Kidney epithelial cell (primary cell): ENCODE results near the gene CPNE4. TPM values are rescaled to one million over a fixed set of nuclear protein-coding genes. Genes with fewer than 3 reads are reported as not detected.

Experiments
- DNase-seq: peaks from one replicate; pipeline ENCODE4 v3.0.0-alpha.2; 2010; ENCODE audit warnings: low read depth
- H3K27me3 ChIP-seq: 2 replicates; pipeline ENCODE4 v1.6.0; 2011; ENCODE audit warnings: low read length; ENCODE audit not compliant: control insufficient read depth, insufficient read depth
- H3K36me3 ChIP-seq: 2 replicates; pipeline ENCODE4 v1.5.1; 2011; ENCODE audit warnings: low read length; ENCODE audit not compliant: control insufficient read depth, insufficient read depth
- H3K4me3 ChIP-seq: 2 replicates; pipeline ENCODE4 v1.5.1; 2011; ENCODE audit warnings: low read depth, mild to moderate bottlenecking, control low read depth, low read length
- CTCF ChIP-seq: IDR thresholded peaks from 2 replicates; pipeline ENCODE4 v1.5.1; 2011; ENCODE audit warnings: mild to moderate bottlenecking, moderate library complexity, low read length, control low read depth, inconsistent platforms; ENCODE audit not compliant: insufficient read depth, poor library complexity, severe bottlenecking
- total RNA-seq: library from RNA; depleted of rRNA; stranded (reverse); fragments of >200 nt; gene quantifications from 2 replicates; pipeline ENCODE4 v1.2.3, GENCODE V29; 2015

CPNE4 gene
- total RNA-seq, 1 donor from 2014 or later, result 3.7 TPM

- no peak for DNase-seq
- no peaks in the 10 kb centered on the region for H3K36me3 ChIP-seq
- TF ChIP-seq CTCF, result no peak
- H3K27me3 ChIP-seq, result no peaks in the 10 kb centered on the region
- H3K4me3 ChIP-seq, result no peak overlapping the region
Observed at GRCh38 chr3:131806736-131807135, 228.1 kb downstream of the CPNE4 start.

- H3K36me3 ChIP-seq, result no peaks in the 10 kb centered on the region
- no peak for TF ChIP-seq CTCF
- no peak overlapping the region for H3K4me3 ChIP-seq
- H3K27me3 ChIP-seq, result no peaks in the 10 kb centered on the region
- no peak for DNase-seq
Observed at GRCh38 chr3:131804565-131805133, 230.2 kb downstream of the CPNE4 start.

- Histone ChIP-seq H3K27me3 (no peaks in the 10 kb centered on the region), H3K36me3 (no peaks in the 10 kb centered on the region), H3K4me3 (no peak overlapping the region)
- no peak for TF ChIP-seq CTCF
- no peak for DNase-seq
Observed at GRCh38 chr3:131803113-131803512, 231.7 kb downstream of the CPNE4 start.

- no peaks in the 10 kb centered on the region for H3K27me3 ChIP-seq
- no peak overlapping the region for H3K4me3 ChIP-seq
- DNase-seq, result no peak
- no peak for TF ChIP-seq CTCF
- no peaks in the 10 kb centered on the region for H3K36me3 ChIP-seq
Observed at GRCh38 chr3:131802029-131802428, 232.8 kb downstream of the CPNE4 start.

- no peaks in the 10 kb centered on the region for H3K36me3 ChIP-seq
- no peak for TF ChIP-seq CTCF
- DNase-seq, result no peak
- no peak overlapping the region for H3K4me3 ChIP-seq
- no peaks in the 10 kb centered on the region for H3K27me3 ChIP-seq
Observed at GRCh38 chr3:131801566-131801965, 233.2 kb downstream of the CPNE4 start.

- TF ChIP-seq CTCF, result no peak
- Histone ChIP-seq H3K36me3 (no peaks in the 10 kb centered on the region), H3K27me3 (no peaks in the 10 kb centered on the region), H3K4me3 (no peak overlapping the region)
- no peak for DNase-seq
Observed at GRCh38 chr3:131797776-131798175, 237.0 kb downstream of the CPNE4 start.
